HG02981 (cell line): ENCODE measurements around the gene PTPRO.
"Not testable (repeated sequence)": the region's sequence is repeated elsewhere in the genome, so short reads cannot be mapped to it uniquely, and the experiment has no call there.

Experiments
- ATAC-seq: cut with Tn5 transposase; IDR thresholded peaks from one replicate; pipeline ENCODE4 v1.9.1; 2021; ENCODE audit warnings: mild to moderate bottlenecking, moderate library complexity; ENCODE audit not compliant: unreplicated experiment

PTPRO gene

GRCh38 chr12:15599266-15600037, 277.1 kb downstream of the PTPRO start:
- ATAC-seq: no peak

GRCh38 chr12:15600223-15600935, 278.1 kb downstream of the PTPRO start:
- ATAC-seq: no peak

GRCh38 chr12:15601210-15601800, 279.0 kb downstream of the PTPRO start:
- ATAC-seq: no peak

GRCh38 chr12:15602051-15602672, 279.9 kb downstream of the PTPRO start:
- ATAC-seq: no peak

GRCh38 chr12:15603474-15604085, 281.3 kb downstream of the PTPRO start:
- no peak for ATAC-seq

GRCh38 chr12:15605881-15606590, 283.7 kb downstream of the PTPRO start:
- no peak for ATAC-seq

GRCh38 chr12:15608406-15608805, 286.1 kb downstream of the PTPRO start:
- ATAC-seq: no peak

GRCh38 chr12:15608941-15609340, 286.6 kb downstream of the PTPRO start:
- ATAC-seq: no peak

- ATAC-seq: no peak
Observed at GRCh38 chr12:15613981-15614380, 291.7 kb downstream of the PTPRO start.

- ATAC-seq: not testable (repeated sequence)
Observed at GRCh38 chr12:15616495-15616894, 294.2 kb downstream of the PTPRO start.

GRCh38 chr12:15620741-15621539, 298.6 kb downstream of the PTPRO start:
- ATAC-seq: no peak

- no peak for ATAC-seq
Observed at GRCh38 chr12:15625075-15625474, 302.8 kb downstream of the PTPRO start.

- ATAC-seq: no peak
Observed at GRCh38 chr12:15627995-15628945, 306.0 kb downstream of the PTPRO start.

GRCh38 chr12:15629108-15629507, 306.8 kb downstream of the PTPRO start:
- ATAC-seq: peak; percentile 65

- no peak for ATAC-seq
Observed at GRCh38 chr12:15629761-15630160, 307.5 kb downstream of the PTPRO start.

- no peak for ATAC-seq
Observed at GRCh38 chr12:15631007-15631715, 308.9 kb downstream of the PTPRO start.

- no peak for ATAC-seq
Observed at GRCh38 chr12:15632708-15633107, 310.4 kb downstream of the PTPRO start.

GRCh38 chr12:15633201-15633600, 310.9 kb downstream of the PTPRO start:
- ATAC-seq: no peak
